Measurements from ENCODE around the gene TNFRSF19. TPM values are rescaled to one million over a fixed set of nuclear protein-coding genes. Genes with fewer than 3 reads are reported as not detected.

Gene TNFRSF19
- total and polyA plus RNA-seq, 2 of the 8 experiments (the other 6 are each of a cell fraction or from before 2014, with no cell fraction given), result 0.50 to 0.95 TPM

DNA sequence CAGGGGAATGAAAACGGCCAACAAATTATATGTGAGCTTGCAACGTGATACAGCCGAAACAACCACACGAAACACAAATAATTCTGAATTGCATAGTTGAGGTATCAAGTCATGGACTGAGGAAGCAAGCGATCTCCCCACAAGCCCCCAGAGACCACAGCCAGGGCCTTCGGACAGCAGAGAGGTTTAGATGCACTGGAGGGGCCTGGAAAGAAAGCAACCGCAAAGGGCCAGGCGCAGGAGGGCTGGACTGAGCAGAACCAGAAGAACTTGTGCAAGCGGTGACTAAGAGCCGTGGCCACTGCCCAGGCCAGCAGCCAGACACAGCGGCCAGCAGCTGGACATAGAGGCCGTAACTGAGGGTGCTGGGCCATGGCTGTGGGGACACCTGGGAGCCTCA, 131.4 kb downstream of the TNFRSF19 start:
- Histone ChIP-seq H3K9ac (replicated peaks in 1 of 4; ENCODE audit: extremely low read depth in 1 of 4, low read depth in 3 of 4, low read length in 3 of 4) (no peak overlapping the region), H3K4me1 (replicated peaks in 1 of 4; ENCODE audit: control insufficient read depth in 3 of 4, insufficient read depth in 4 of 4, low read length in 3 of 4) (peaks cover 0 to 7% (median under 1%) of the 10 kb centered on the region in 4 experiments; a peak in 4 of 7 replicates), H2AK5ac (ENCODE audit: low read depth, low read length) (no peak overlapping the region), H2BK15ac (ENCODE audit: low read length) (no peak overlapping the region), H3K9me3 (ENCODE audit: insufficient read depth in 2 of 2, low read depth in 1 of 2, low read length in 1 of 2) (no peaks in the 10 kb centered on the region), H3K4me3 (ENCODE audit: extremely low read depth in 1 of 4, insufficient read depth in 2 of 4, low read depth in 3 of 4, low read length in 4 of 4) (no peak overlapping the region), H3K27ac (ENCODE audit: low read depth, low read length) (no peak overlapping the region), H3K27me3 (replicated peaks in 1 of 4; ENCODE audit: control insufficient read depth in 3 of 4, extremely low read depth in 1 of 4, insufficient read depth in 3 of 4, low read length in 3 of 4) (no peaks in the 10 kb centered on the region), H4K20me1 (replicated peaks in 1 of 2; ENCODE audit: control insufficient read depth in 1 of 2, insufficient read depth in 2 of 2, low read length in 2 of 2) (no peaks in the 10 kb centered on the region), H3K23me2 (ENCODE audit: low read depth, low read length) (no peaks in the 10 kb centered on the region), H4K8ac (ENCODE audit: extremely low read depth, insufficient read depth, low read length) (peak overlapping the region; percentile 26; the same call in 1 of the 2 replicates), H3K4me2 (ENCODE audit: insufficient read depth in 1 of 2, low read depth in 2 of 2, low read length in 2 of 2) (no peak overlapping the region), H2BK12ac (ENCODE audit: low read depth, low read length) (no peak overlapping the region), H3K23ac (ENCODE audit: insufficient read length) (no peak overlapping the region), H3K18ac (ENCODE audit: extremely low read depth, low read length) (no peak overlapping the region; the same call in 1 of the 2 replicates), H3K56ac (replicated peaks; ENCODE audit: insufficient read length, low read depth, low read length) (no peak overlapping the region), H2BK5ac (ENCODE audit: low read depth, low read length) (no peak overlapping the region), H3K4ac (replicated peaks; ENCODE audit: insufficient read length, low read depth, low read length) (no peak overlapping the region), H2BK20ac (ENCODE audit: low read length) (no peak overlapping the region), H4K5ac (ENCODE audit: insufficient read length, low read depth, low read length) (no peak overlapping the region), H2AFZ (ENCODE audit: low read length) (no peak overlapping the region), H3K79me2 (ENCODE audit: control insufficient read depth in 1 of 2, insufficient read depth in 2 of 2, low read length in 2 of 2) (no peaks in the 10 kb centered on the region), H3K36me3 (ENCODE audit: control insufficient read depth in 2 of 4, insufficient read depth in 4 of 4, low read length in 3 of 4) (no peaks in the 10 kb centered on the region), H3K79me1 (ENCODE audit: low read depth, low read length) (no peaks in the 10 kb centered on the region), H4K91ac (replicated peaks; ENCODE audit: insufficient read length, low read length) (no peak overlapping the region), H3K14ac (ENCODE audit: insufficient read length) (no peak overlapping the region), H2BK120ac (replicated peaks; ENCODE audit: low read depth, low read length) (no peak overlapping the region)
- no peak for FAIRE-seq
- WGBS, 2 experiments (ENCODE audit: extremely low coverage in 1 of 2, insufficient coverage in 1 of 2, insufficient read length in 1 of 2, insufficient replicate concordance in 2 of 2, low coverage in 1 of 2, low lambda C conversion rate in 2 of 2, missing lambda C conversion rate in 1 of 2), result 91% methylated on average over 12 of the region's 12 CpGs; no CpG with 5 or more reads in 1 of the 2 experiments
- no peak for DNase-seq (ENCODE audit: low read depth in 1 of 2, low spot score in 2 of 2)
- CTCF ChIA-PET (ENCODE audit: partially characterized antibody), result interaction anchor here (0.7 to 2.2 kb wide), 2 partner anchors 14 to 234 kb away, joined by 3 to 7 read pairs; no protein-coding TSS in a partner anchor
- POLR2A ChIA-PET (ENCODE audit: partially characterized antibody), result no interaction called here
- no peak for TF ChIP-seq BACH1 (IDR thresholded peaks at IDR 0.05; ENCODE audit: low read length)
- TF ChIP-seq CHD2 (IDR thresholded peaks at IDR 0.05; ENCODE audit: low read length), result no peak
- no peak for TF ChIP-seq SIX5 (IDR thresholded peaks at IDR 0.05; ENCODE audit: low read depth, low read length)
- TF ChIP-seq POLR2A (IDR thresholded peaks at IDR 0.05; ENCODE audit: control extremely low read depth in 1 of 2, low read depth in 2 of 2, low read length in 2 of 2), result no peak
- no peak for TF ChIP-seq SUZ12 (IDR thresholded peaks at IDR 0.05; ENCODE audit: low read length)
